Trophoblast cell (in vitro differentiated cells and primary cell): Measurements from ENCODE around the gene APOB.
A peak's percentile ranks its signal among the peaks of the same experiment; 100 is the strongest.

Experiments
- DNase-seq, 2 donors: peaks; one replicate each; pipeline ENCODE4 v3.0.0-alpha.2; 2016
- H2AFZ ChIP-seq: 2 replicates; pipeline ENCODE4 v1.6.1; 2013; ENCODE audit warnings: low read length, moderate library complexity, mild to moderate bottlenecking; ENCODE audit not compliant: insufficient read depth, poor library complexity
- H2AK5ac ChIP-seq: 2 replicates; pipeline ENCODE4 v1.6.1; 2013; ENCODE audit warnings: mild to moderate bottlenecking, low read length
- H2BK120ac ChIP-seq: 2 replicates; pipeline ENCODE4 v1.6.1; 2013; ENCODE audit warnings: low read length, mild to moderate bottlenecking, moderate library complexity; ENCODE audit not compliant: insufficient read depth, poor library complexity
- H2BK12ac ChIP-seq: 2 replicates; pipeline ENCODE4 v1.6.1; 2013; ENCODE audit warnings: mild to moderate bottlenecking, low read length, moderate library complexity
- H2BK5ac ChIP-seq: 2 replicates; pipeline ENCODE4 v1.6.1; 2013; ENCODE audit warnings: low read length, low read depth, moderate library complexity, mild to moderate bottlenecking; ENCODE audit not compliant: poor library complexity
- H3K14ac ChIP-seq: 2 replicates; pipeline ENCODE4 v1.6.1; 2013; ENCODE audit warnings: mild to moderate bottlenecking, low read length
- H3K18ac ChIP-seq: 2 replicates; pipeline ENCODE4 v1.6.1; 2013; ENCODE audit warnings: mild to moderate bottlenecking, low read length
- H3K23ac ChIP-seq: 2 replicates; pipeline ENCODE4 v1.6.1; 2013; ENCODE audit warnings: low read length
- H3K27ac ChIP-seq: 2 replicates; pipeline ENCODE4 v1.5.1; 2013; ENCODE audit warnings: low read depth, mild to moderate bottlenecking, inconsistent platforms, low read length, moderate library complexity
- H3K27me3 ChIP-seq: 2 replicates; pipeline ENCODE4 v1.6.1; 2013; ENCODE audit warnings: inconsistent platforms, mild to moderate bottlenecking, low read length, moderate library complexity; ENCODE audit not compliant: insufficient read depth
- H3K36me3 ChIP-seq, 2 experiments: 1 replicate in 1 of 2; 2 replicates in 1 of 2; pipeline ENCODE4 v1.6.1; 2013; ENCODE audit warnings: low read length in 2 of 2, mild to moderate bottlenecking in 2 of 2, moderate library complexity in 1 of 2; ENCODE audit not compliant: insufficient read depth in 2 of 2, control insufficient read depth in 1 of 2
- H3K4ac ChIP-seq: 2 replicates; pipeline ENCODE4 v1.6.1; 2013; ENCODE audit warnings: low read depth, mild to moderate bottlenecking, low read length, moderate library complexity
- H3K4me1 ChIP-seq, 2 experiments: 1 replicate in 1 of 2; 2 replicates in 1 of 2; pipeline ENCODE4 v1.6.1; 2013; ENCODE audit warnings: low read length in 2 of 2, mild to moderate bottlenecking in 2 of 2, moderate library complexity in 1 of 2; ENCODE audit not compliant: insufficient read depth in 2 of 2, control insufficient read depth in 1 of 2
- H3K4me2 ChIP-seq: 2 replicates; pipeline ENCODE4 v1.6.1; 2013; ENCODE audit warnings: inconsistent platforms, mild to moderate bottlenecking, low read length, moderate library complexity
- H3K4me3 ChIP-seq: 2 replicates; pipeline ENCODE4 v1.5.1; 2013; ENCODE audit warnings: mild to moderate bottlenecking, low read depth, low read length, inconsistent platforms
- H3K79me1 ChIP-seq: one replicate; pipeline ENCODE4 v1.6.1; 2013; ENCODE audit warnings: low read length
- H3K79me2 ChIP-seq: 2 replicates; pipeline ENCODE4 v1.6.1; 2013; ENCODE audit warnings: low read length, mild to moderate bottlenecking; ENCODE audit not compliant: control insufficient read depth, insufficient read depth, poor library complexity
- H3K9ac ChIP-seq: 2 replicates; pipeline ENCODE4 v1.6.1; 2013; ENCODE audit warnings: mild to moderate bottlenecking, low read length
- H3K9me3 ChIP-seq: 2 replicates; pipeline ENCODE4 v1.6.1; 2013; ENCODE audit warnings: low read depth, mild to moderate bottlenecking, control low read depth, inconsistent platforms, low read length; ENCODE audit not compliant: insufficient read depth
- H4K12ac ChIP-seq: 2 replicates; pipeline ENCODE4 v1.6.1; 2013; ENCODE audit warnings: low read depth, mild to moderate bottlenecking, low read length, moderate library complexity
- H4K8ac ChIP-seq: 2 replicates; pipeline ENCODE4 v1.6.1; 2013; ENCODE audit warnings: low read depth, mild to moderate bottlenecking, low read length, moderate library complexity
- H4K91ac ChIP-seq: one replicate; pipeline ENCODE4 v1.6.1; 2013; ENCODE audit warnings: low read depth, mild to moderate bottlenecking, low read length, moderate library complexity
- WGBS: extraction: QIAGEN DNeasy Blood & Tissue Kit; methylation state at CpG from one replicate; pipeline ENCODE4 v1.1.7; 2013; ENCODE audit warnings: missing lambda C conversion rate; ENCODE audit not compliant: insufficient read length, insufficient coverage; ENCODE audit errors: extremely low coverage; 5-methylcytosine and 5-hydroxymethylcytosine counted together

The APOB gene

GRCh38 chr2:21067859-21068537, 24.1 kb upstream of the APOB start:
- no peak overlapping the region for H3K27ac ChIP-seq
- no peaks in the 10 kb centered on the region for H3K79me1 ChIP-seq
- no peak overlapping the region for H4K12ac ChIP-seq
- no peaks in the 10 kb centered on the region for H3K9me3 ChIP-seq
- no peak for DNase-seq
- no peak overlapping the region for H3K18ac ChIP-seq
- no peak overlapping the region for H3K4me2 ChIP-seq
- no peak overlapping the region for H3K9ac ChIP-seq
- WGBS = no CpG with 5 or more reads among the region's 2 CpGs
- H3K79me2 ChIP-seq = no peaks in the 10 kb centered on the region
- H4K91ac ChIP-seq = no peak overlapping the region
- no peak overlapping the region for H3K4ac ChIP-seq
- no peak overlapping the region for H2AK5ac ChIP-seq
- no peak overlapping the region for H2BK12ac ChIP-seq
- H3K4me1 ChIP-seq = peaks cover 0 to 1% of the 10 kb centered on the region in 2 experiments
- no peaks in the 10 kb centered on the region for H3K36me3 ChIP-seq
- H2BK5ac ChIP-seq = no peak overlapping the region
- no peak overlapping the region for H2BK120ac ChIP-seq
- H3K23ac ChIP-seq = no peak overlapping the region
- no peak overlapping the region for H3K4me3 ChIP-seq
- H2AFZ ChIP-seq = no peak overlapping the region
- H3K27me3 ChIP-seq = no peaks in the 10 kb centered on the region
- no peak overlapping the region for H3K14ac ChIP-seq
- no peak overlapping the region for H4K8ac ChIP-seq

- Histone ChIP-seq H2AK5ac (no peak overlapping the region), H4K12ac (no peak overlapping the region), H3K18ac (no peak overlapping the region), H3K79me1 (no peaks in the 10 kb centered on the region), H3K4me1 (peaks cover 0 to 1% of the 10 kb centered on the region in 2 experiments), H3K79me2 (no peaks in the 10 kb centered on the region), H4K8ac (no peak overlapping the region), H3K4ac (no peak overlapping the region), H3K27ac (no peak overlapping the region), H3K14ac (no peak overlapping the region), H2BK12ac (no peak overlapping the region), H3K9me3 (no peaks in the 10 kb centered on the region), H4K91ac (no peak overlapping the region), H2BK120ac (no peak overlapping the region), H2BK5ac (no peak overlapping the region), H3K23ac (no peak overlapping the region), H3K4me2 (no peak overlapping the region), H3K4me3 (no peak overlapping the region), H3K9ac (no peak overlapping the region), H3K36me3 (no peaks in the 10 kb centered on the region), H2AFZ (no peak overlapping the region), H3K27me3 (no peaks in the 10 kb centered on the region)
- no CpG with 5 or more reads among the region's 5 CpGs for WGBS
- DNase-seq = peak in 1 of 2 donors; percentile 68
Measured at GRCh38 chr2:21067125-21067524, 23.3 kb upstream of the APOB start.

- Histone ChIP-seq H3K18ac (no peak overlapping the region), H2AFZ (no peak overlapping the region), H3K79me1 (no peaks in the 10 kb centered on the region), H4K91ac (no peak overlapping the region), H3K23ac (no peak overlapping the region), H3K9me3 (no peaks in the 10 kb centered on the region), H3K79me2 (no peaks in the 10 kb centered on the region), H3K4me1 (no peaks in the 10 kb centered on the region), H4K12ac (no peak overlapping the region), H3K4me3 (no peak overlapping the region), H3K4me2 (no peak overlapping the region), H3K4ac (no peak overlapping the region), H3K14ac (no peak overlapping the region), H2AK5ac (no peak overlapping the region), H2BK120ac (no peak overlapping the region), H2BK12ac (no peak overlapping the region), H2BK5ac (no peak overlapping the region), H4K8ac (no peak overlapping the region), H3K27ac (no peak overlapping the region), H3K27me3 (no peaks in the 10 kb centered on the region), H3K36me3 (no peaks in the 10 kb centered on the region), H3K9ac (no peak overlapping the region)
- DNase-seq = no peak
- WGBS = no CpG with 5 or more reads among the region's 3 CpGs
Measured at GRCh38 chr2:21059885-21060610, 16.2 kb upstream of the APOB start.

GRCh38 chr2:21057097-21057496, 13.2 kb upstream of the APOB start:
- Histone ChIP-seq H3K36me3 (no peaks in the 10 kb centered on the region), H3K4ac (no peak overlapping the region), H3K79me1 (no peaks in the 10 kb centered on the region), H4K12ac (no peak overlapping the region), H3K9ac (no peak overlapping the region), H2BK12ac (no peak overlapping the region), H3K4me3 (no peak overlapping the region), H3K27me3 (no peaks in the 10 kb centered on the region), H3K18ac (no peak overlapping the region), H3K79me2 (no peaks in the 10 kb centered on the region), H3K4me1 (no peaks in the 10 kb centered on the region), H2BK5ac (no peak overlapping the region), H3K9me3 (no peaks in the 10 kb centered on the region), H4K8ac (no peak overlapping the region), H3K27ac (no peak overlapping the region), H2BK120ac (no peak overlapping the region), H4K91ac (no peak overlapping the region), H3K14ac (no peak overlapping the region), H3K23ac (no peak overlapping the region), H2AK5ac (no peak overlapping the region), H3K4me2 (no peak overlapping the region), H2AFZ (no peak overlapping the region)
- DNase-seq = no peak
- no CpG with 5 or more reads among the region's 2 CpGs for WGBS
